NT2/D1 (cell line): ENCODE data around the gene COP1.

Experiments used
- SUZ12 ChIP-seq: IDR thresholded peaks from 2 replicates; pipeline ENCODE4 v1.6.1; 2011; ENCODE audit not compliant: insufficient read length, insufficient read depth; ENCODE audit errors: extremely low read depth
- YY1 ChIP-seq: IDR thresholded peaks from 2 replicates; pipeline ENCODE4 v1.6.1; 2011; ENCODE audit not compliant: insufficient read length, insufficient read depth
- ZNF274 ChIP-seq: IDR thresholded peaks from 2 replicates; pipeline ENCODE4 v1.6.1; 2011; ENCODE audit warnings: mild to moderate bottlenecking, low read depth, low read length

GRCh38 chr1:176142973-176143372, 64.1 kb downstream of the COP1 start:
- no peak for TF ChIP-seq ZNF274
- TF ChIP-seq YY1 = no peak
- no peak for TF ChIP-seq SUZ12
